Calu3 (cell line): ENCODE data around the gene STIM1. TPM values are rescaled to one million over a fixed set of nuclear protein-coding genes. Genes with fewer than 3 reads are reported as not detected.

Experiments
- Bru-seq: library from RNA; stranded (reverse); fragments of 400-500 nt; gene quantifications from one replicate; lab custom pipeline; 2021; lab: Mats Ljungman, UMichigan
- BruChase-seq, 2 experiments: library from RNA; stranded (reverse); fragments of 400-500 nt; gene quantifications; one replicate each; lab custom pipeline; 2021; lab: Mats Ljungman, UMichigan
- BruUV-seq: library from RNA; stranded (reverse); fragments of 400-500 nt; replicated peaks from 2 replicates; lab custom pipeline; 2021; lab: Mats Ljungman, UMichigan
- CTCF ChIA-PET: fragments of 300-600 bp; sonication (Branson Sonifier 250); formaldehyde crosslinking; loops from one replicate; lab custom pipeline; 2022; ENCODE audit warnings: antibody characterized with exemption; lab: Charles Lee
- DNase-seq: peaks from one replicate; pipeline ENCODE4 v3.0.0; 2022
- H3K27ac Mint-ChIP-seq: one replicate; pipeline ENCODE4 v1.8.0; 2022; ENCODE audit warnings: mixed read lengths; ENCODE audit not compliant: unreplicated experiment
- H3K27me3 Mint-ChIP-seq: one replicate; pipeline ENCODE4 v1.8.0; 2022; ENCODE audit warnings: mixed read lengths; ENCODE audit not compliant: unreplicated experiment
- H3K36me3 Mint-ChIP-seq: one replicate; pipeline ENCODE4 v1.8.0; 2022; ENCODE audit warnings: mild to moderate bottlenecking, moderate library complexity, mixed read lengths; ENCODE audit not compliant: insufficient read depth, unreplicated experiment
- H3K4me1 Mint-ChIP-seq: one replicate; pipeline ENCODE4 v1.8.0; 2022; ENCODE audit warnings: mild to moderate bottlenecking, low read depth, mixed read lengths; ENCODE audit not compliant: unreplicated experiment
- H3K4me3 Mint-ChIP-seq: one replicate; pipeline ENCODE4 v1.8.0; 2022; ENCODE audit warnings: mild to moderate bottlenecking, low read depth, moderate library complexity, mixed read lengths; ENCODE audit not compliant: unreplicated experiment
- H3K9me3 Mint-ChIP-seq: one replicate; pipeline ENCODE4 v1.8.0; 2022; ENCODE audit warnings: low read depth, mixed read lengths; ENCODE audit not compliant: unreplicated experiment
- intact Hi-C: fragments of 100-400 bp; cut with micrococcal nuclease; formaldehyde crosslinking; loops from one replicate; pipeline ENCODE4 v1.10.0; 2022; ENCODE audit not compliant: unreplicated experiment
- long read RNA-seq: library from polyadenylated mRNA; stranded (forward); transcript quantifications from one replicate; pipeline ENCODE4 v2.0.0, GENCODE V29; 2022
- total RNA-seq: library from RNA; stranded (reverse); gene quantifications from 2 replicates; pipeline ENCODE4 v1.2.3, GENCODE V29; 2022
- TF ChIP-seq, protein P1 (sequence below): fragments of 200-600 bp; IDR thresholded peaks from one replicate; pipeline ENCODE4 v1.8.0; 2022; ENCODE audit warnings: antibody characterized with exemption; ENCODE audit not compliant: unreplicated experiment

STIM1 gene
- total RNA-seq (53.7 and 60.1 TPM in 2 replicates), Bru-seq, nascent RNA (percentile 73 among the genes with signal in this experiment), BruChase-seq, experiment 1, labeled RNA remaining after a 6-hour chase (percentile 70 among the genes with signal in this experiment), BruChase-seq, experiment 2, labeled RNA remaining after a 2-hour chase (percentile 63 among the genes with signal in this experiment)
- long read RNA-seq, full-length matches to known transcripts = 13 of 23 reads
- long read RNA-seq, partial matches to known transcripts = 1 of 23 reads
- long read RNA-seq, other reads (novel, unspliced or antisense) = 9 of 23 reads

DNA sequence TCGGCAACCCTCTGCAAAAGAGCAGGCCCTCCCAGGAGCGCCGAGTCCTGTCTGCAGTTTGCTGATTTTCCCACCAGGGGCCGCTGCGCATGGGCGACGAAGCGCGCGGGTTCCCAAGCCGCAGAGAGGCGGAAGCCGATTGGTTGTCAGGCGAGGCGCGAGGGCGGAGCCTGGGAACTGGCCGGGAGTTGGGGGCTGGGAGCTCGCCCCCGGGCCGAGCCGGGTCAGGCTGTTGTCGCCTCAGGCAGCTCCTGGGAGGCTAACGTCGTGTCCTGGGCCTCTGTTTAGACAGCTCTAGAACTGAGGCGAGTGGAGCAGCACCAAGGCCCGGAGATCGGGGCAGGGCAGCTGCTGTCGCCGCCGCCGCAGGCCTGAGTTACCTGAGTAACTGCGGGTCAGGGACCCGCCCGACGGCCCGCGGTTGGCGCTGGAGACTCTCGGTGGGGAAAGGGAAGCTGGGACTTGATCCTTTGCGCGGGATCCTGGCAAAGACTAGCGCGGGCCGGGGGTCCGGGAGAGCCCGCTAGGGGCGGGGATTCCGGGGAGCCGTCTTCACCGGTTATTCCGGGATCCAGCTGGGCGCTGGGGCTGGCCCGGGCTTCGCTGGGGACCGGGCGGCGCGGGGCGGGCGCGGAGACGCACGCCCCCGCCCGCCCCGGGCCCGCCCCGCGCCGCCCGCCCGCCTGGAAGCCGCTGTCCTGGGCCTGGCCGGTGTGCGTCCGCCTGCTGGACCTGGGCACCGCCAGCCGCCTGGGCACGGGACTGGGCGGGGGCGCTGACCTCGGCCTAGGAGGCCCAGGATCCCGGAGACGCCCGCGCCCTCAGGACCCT, at the start of gene STIM1:
Gene STIM1 (plus strand): TSS at position 688 of the 831 bp plus-strand sequence. CDS start 607 bp downstream, outside the sequence.
- no peaks in the 10 kb centered on the region for H3K27me3 Mint-ChIP-seq
- peaks cover 35% of the 10 kb centered on the region for H3K4me1 Mint-ChIP-seq
- H3K4me3 Mint-ChIP-seq = peak within 1 kb of the TSS; percentile 92
- CTCF ChIA-PET = interaction anchor here (0.6 to 2.8 kb wide), 22 partner anchors 10 to 239 kb away, joined by 3 to 41 read pairs (median 6); partner anchors contain the start of genes RHOG and RRM1
- intact Hi-C loops = loop anchor here (5.0 kb wide), 2 partner anchors 102 to 117 kb away; no protein-coding TSS in a partner anchor
- TF ChIP-seq, protein P1, sequence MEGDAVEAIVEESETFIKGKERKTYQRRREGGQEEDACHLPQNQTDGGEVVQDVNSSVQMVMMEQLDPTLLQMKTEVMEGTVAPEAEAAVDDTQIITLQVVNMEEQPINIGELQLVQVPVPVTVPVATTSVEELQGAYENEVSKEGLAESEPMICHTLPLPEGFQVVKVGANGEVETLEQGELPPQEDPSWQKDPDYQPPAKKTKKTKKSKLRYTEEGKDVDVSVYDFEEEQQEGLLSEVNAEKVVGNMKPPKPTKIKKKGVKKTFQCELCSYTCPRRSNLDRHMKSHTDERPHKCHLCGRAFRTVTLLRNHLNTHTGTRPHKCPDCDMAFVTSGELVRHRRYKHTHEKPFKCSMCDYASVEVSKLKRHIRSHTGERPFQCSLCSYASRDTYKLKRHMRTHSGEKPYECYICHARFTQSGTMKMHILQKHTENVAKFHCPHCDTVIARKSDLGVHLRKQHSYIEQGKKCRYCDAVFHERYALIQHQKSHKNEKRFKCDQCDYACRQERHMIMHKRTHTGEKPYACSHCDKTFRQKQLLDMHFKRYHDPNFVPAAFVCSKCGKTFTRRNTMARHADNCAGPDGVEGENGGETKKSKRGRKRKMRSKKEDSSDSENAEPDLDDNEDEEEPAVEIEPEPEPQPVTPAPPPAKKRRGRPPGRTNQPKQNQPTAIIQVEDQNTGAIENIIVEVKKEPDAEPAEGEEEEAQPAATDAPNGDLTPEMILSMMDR = peak; percentile 88
- BruUV-seq = no TSS peak
- peaks cover 31% of the 10 kb centered on the region for H3K36me3 Mint-ChIP-seq
- peak; percentile 97 for DNase-seq
- H3K27ac Mint-ChIP-seq = peak within 1 kb of the TSS; percentile 33
- no peaks in the 10 kb centered on the region for H3K9me3 Mint-ChIP-seq

DNA sequence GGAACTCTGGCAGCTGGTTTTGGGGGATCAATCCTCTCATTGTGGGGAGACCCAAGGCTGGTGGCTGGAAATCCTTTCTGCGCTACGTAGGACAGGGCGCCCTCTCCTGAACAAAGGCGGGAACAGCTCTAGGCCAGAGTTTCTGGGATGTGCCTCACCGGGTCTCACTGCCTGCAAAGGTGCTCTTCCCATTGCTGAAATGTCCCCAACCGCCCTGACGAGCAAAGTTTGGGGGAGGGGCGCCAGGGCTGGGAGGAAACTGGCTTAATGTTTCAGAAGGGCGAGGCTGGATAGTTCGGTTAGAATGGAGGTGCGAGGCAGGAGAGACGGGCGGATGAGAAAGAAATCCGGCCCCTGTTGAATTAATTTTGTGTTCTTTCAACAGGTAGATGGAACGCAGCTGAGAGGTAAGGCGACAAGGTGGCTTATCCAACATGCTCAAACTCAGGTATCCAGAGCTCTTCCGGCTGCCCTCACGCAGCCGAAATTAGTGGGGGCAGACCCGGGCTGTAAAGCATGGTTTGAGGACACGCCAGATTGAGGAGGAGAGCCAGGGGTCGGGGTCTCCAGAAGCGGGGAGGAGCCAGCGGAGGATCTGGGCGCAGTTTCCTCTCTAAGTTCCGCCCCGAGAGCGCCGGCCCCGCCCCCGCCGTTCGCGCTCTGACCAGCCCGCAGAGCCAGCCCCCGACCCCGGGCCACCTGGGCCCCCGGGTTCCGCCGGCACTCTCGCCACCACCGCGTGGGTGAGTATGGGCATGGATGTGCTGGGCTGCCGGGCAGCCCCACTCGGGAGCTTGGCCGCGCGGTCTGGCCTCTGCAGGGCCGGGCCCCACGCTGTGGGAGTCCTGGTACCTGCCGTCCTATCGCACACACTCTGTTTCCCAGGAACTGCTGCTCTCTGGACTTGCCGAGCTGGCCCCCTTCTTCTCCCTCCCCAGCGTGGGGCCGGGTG, 47.3 kb upstream of the STIM1 start, which contains the start of gene PGAP2:
Gene PGAP2 (plus strand): TSS at position 652 of the 952 bp plus-strand sequence. CDS start 2,700 bp downstream, outside the sequence.
- TF ChIP-seq, protein P1 = peak; percentile 35
- no peaks in the 10 kb centered on the region for H3K27me3 Mint-ChIP-seq
- peak; percentile 69 for DNase-seq
- CTCF ChIA-PET = interaction anchor here (0.7 to 3.2 kb wide), 6 partner anchors 10 to 265 kb away, joined by 3 to 20 read pairs (median 4); partner anchors contain the start of gene RHOG
- peaks cover 17% of the 10 kb centered on the region for H3K36me3 Mint-ChIP-seq
- no peaks in the 10 kb centered on the region for H3K9me3 Mint-ChIP-seq
- TSS peak; percentile 47 for BruUV-seq
- H3K4me3 Mint-ChIP-seq = peak within 1 kb of the TSS; percentile 89
- H3K27ac Mint-ChIP-seq = no peak within 1 kb of the TSS
- peaks cover 12% of the 10 kb centered on the region for H3K4me1 Mint-ChIP-seq
- intact Hi-C loops = no loop called here

DNA sequence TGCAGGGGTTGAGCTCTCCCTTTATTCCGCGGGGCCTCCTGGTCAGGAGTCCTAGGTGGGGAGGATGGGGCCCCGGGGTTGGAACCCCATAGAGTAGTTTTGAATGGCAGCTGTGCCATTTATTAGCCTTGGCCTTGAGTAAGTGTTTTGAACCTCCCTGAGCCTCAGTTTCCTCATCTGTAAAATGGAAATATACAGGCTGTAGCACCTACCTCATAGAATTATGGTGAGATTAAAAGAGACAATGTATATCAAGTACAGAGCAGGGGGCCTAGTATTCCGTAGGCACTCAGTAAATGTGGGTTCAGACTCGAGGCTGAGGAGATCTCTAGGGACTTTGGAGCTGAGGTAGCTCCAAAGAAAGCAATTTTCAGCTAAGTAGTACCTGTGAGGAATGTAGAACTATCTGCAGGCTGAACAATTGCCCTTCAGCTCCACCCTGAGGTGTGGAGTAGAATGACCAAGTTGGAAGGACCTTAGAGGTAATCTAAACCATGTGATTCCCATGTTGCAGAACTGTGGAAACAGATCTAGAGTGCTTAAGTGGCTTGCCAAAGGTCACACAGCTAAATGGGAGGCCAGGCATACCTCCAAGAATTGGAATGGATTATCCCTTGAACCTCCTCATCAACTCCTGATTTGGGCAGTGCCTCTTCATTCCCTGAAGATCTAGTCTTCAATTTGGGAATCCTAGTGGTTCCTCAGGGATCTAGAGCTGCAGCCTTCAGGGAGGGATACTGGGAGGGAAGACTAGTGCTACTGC, 46.4 kb upstream of the STIM1 start:
- no TSS peak for BruUV-seq
- intact Hi-C loops = no loop called here

More for the DNA sequence above, 46.4 kb upstream of the STIM1 start:
- Mint-ChIP-seq H3K27me3 (no peaks in the 10 kb centered on the region), H3K4me3 (peak overlapping the region; percentile 89), H3K27ac (no peak overlapping the region), H3K4me1 (peaks cover 12% of the 10 kb centered on the region), H3K36me3 (peaks cover 17% of the 10 kb centered on the region), H3K9me3 (no peaks in the 10 kb centered on the region)
- peak; percentile 67 for DNase-seq
- TF ChIP-seq, protein P1 = peak; percentile 27
- CTCF ChIA-PET = interaction anchor here (0.6 to 3.2 kb wide), 6 partner anchors 16 to 264 kb away, joined by 3 to 20 read pairs (median 4); partner anchors contain the start of gene RHOG
